PC-3 (cell line): ENCODE data around the gene BMPER.

Experiments
- EZH2 ChIP-seq: fragments of 300-600 bp; sonication (generic); IDR thresholded peaks from one replicate; pipeline ENCODE4 v1.6.1; 2017; ENCODE audit warnings: antibody characterized with exemption, mild to moderate bottlenecking, low read length; ENCODE audit not compliant: unreplicated experiment
- TF ChIP-seq, protein P1 (sequence below): fragments of 300-600 bp; sonication (generic); conservative IDR thresholded peaks from 2 replicates; pipeline ENCODE4 v1.5.1; 2017; ENCODE audit warnings: antibody characterized with exemption, low read depth, mild to moderate bottlenecking, low read length

DNA sequence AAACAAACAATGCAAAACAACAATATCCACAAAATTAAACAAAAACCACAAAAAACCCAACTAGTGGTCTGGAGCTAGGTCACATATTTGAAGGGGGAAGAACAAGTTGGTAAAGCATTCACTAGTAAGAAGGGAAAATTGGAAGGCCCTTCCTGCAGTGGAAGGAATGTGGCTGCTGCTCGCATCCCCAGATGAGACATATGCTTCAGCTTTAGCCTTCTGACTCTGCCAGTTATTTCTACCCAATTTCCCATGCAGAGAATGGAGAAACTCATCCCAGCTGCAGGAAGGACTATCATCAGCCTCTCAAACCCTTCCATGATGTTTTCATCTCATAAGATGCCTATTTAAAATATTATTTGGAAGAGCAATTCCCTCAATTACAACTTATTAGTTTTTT, 176.6 kb downstream of the BMPER start:
- TF ChIP-seq EZH2, result no peak
- TF ChIP-seq, protein P1, sequence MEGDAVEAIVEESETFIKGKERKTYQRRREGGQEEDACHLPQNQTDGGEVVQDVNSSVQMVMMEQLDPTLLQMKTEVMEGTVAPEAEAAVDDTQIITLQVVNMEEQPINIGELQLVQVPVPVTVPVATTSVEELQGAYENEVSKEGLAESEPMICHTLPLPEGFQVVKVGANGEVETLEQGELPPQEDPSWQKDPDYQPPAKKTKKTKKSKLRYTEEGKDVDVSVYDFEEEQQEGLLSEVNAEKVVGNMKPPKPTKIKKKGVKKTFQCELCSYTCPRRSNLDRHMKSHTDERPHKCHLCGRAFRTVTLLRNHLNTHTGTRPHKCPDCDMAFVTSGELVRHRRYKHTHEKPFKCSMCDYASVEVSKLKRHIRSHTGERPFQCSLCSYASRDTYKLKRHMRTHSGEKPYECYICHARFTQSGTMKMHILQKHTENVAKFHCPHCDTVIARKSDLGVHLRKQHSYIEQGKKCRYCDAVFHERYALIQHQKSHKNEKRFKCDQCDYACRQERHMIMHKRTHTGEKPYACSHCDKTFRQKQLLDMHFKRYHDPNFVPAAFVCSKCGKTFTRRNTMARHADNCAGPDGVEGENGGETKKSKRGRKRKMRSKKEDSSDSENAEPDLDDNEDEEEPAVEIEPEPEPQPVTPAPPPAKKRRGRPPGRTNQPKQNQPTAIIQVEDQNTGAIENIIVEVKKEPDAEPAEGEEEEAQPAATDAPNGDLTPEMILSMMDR, result no peak
